GM23248 (cell line): ENCODE results near the gene KDM3B. TPM values are rescaled to one million over a fixed set of nuclear protein-coding genes. Genes with fewer than 3 reads are reported as not detected.

Source experiments
- DNase-seq: peaks from one replicate; pipeline ENCODE4 v3.0.0-alpha.2; 2015
- H2AFZ ChIP-seq: fragments of 200-600 bp; sonication (generic); 2 replicates; pipeline ENCODE4 v1.6.1; 2016; ENCODE audit warnings: antibody characterized with exemption
- H3F3A ChIP-seq: fragments of 200-600 bp; sonication (generic); 2 replicates; pipeline ENCODE4 v1.6.1; 2016; ENCODE audit warnings: mild to moderate bottlenecking, antibody characterized with exemption, mixed run types; ENCODE audit not compliant: insufficient read depth
- H3K27ac ChIP-seq: fragments of 200-600 bp; sonication (generic); 2 replicates; pipeline ENCODE4 v1.5.1; 2016; ENCODE audit warnings: mild to moderate bottlenecking
- H3K27me3 ChIP-seq: fragments of 200-600 bp; sonication (generic); replicated peaks from 2 replicates; pipeline ENCODE4 v1.6.1; 2016; ENCODE audit warnings: mild to moderate bottlenecking; ENCODE audit not compliant: insufficient read depth
- H3K36me3 ChIP-seq: fragments of 200-600 bp; sonication (generic); 2 replicates; pipeline ENCODE4 v1.6.1; 2016; ENCODE audit warnings: low read depth, mild to moderate bottlenecking
- H3K4me1 ChIP-seq: fragments of 200-600 bp; sonication (generic); 2 replicates; pipeline ENCODE4 v1.6.1; 2016; ENCODE audit warnings: mild to moderate bottlenecking; ENCODE audit not compliant: insufficient read depth
- H3K4me2 ChIP-seq: fragments of 200-600 bp; sonication (generic); one replicate; pipeline ENCODE4 v1.6.1; 2016; ENCODE audit warnings: mild to moderate bottlenecking; ENCODE audit not compliant: unreplicated experiment
- H3K4me3 ChIP-seq: fragments of 200-600 bp; sonication (generic); 2 replicates; pipeline ENCODE4 v1.5.1; 2016; ENCODE audit warnings: mild to moderate bottlenecking
- H3K79me2 ChIP-seq: fragments of 200-600 bp; sonication (generic); 2 replicates; pipeline ENCODE4 v1.6.1; 2016; ENCODE audit warnings: mild to moderate bottlenecking; ENCODE audit not compliant: insufficient read depth
- H3K9ac ChIP-seq: fragments of 200-600 bp; sonication (generic); 2 replicates; pipeline ENCODE4 v1.6.1; 2016; ENCODE audit warnings: mild to moderate bottlenecking
- H3K9me2 ChIP-seq: fragments of 200-600 bp; sonication (generic); 2 replicates; pipeline ENCODE4 v1.6.1; 2016; ENCODE audit warnings: mixed run types, mild to moderate bottlenecking, moderate library complexity; ENCODE audit not compliant: insufficient read depth
- H3K9me3 ChIP-seq: fragments of 200-600 bp; sonication (generic); one replicate; pipeline ENCODE4 v1.6.1; 2017; ENCODE audit warnings: low read depth
- H4K20me1 ChIP-seq: fragments of 200-600 bp; sonication (generic); 2 replicates; pipeline ENCODE4 v1.6.0; 2016; ENCODE audit not compliant: insufficient read depth
- EZH2 ChIP-seq: fragments of 200-600 bp; sonication (generic); IDR thresholded peaks from 2 replicates; pipeline ENCODE4 v1.6.1; 2018; ENCODE audit warnings: antibody characterized with exemption, mild to moderate bottlenecking; ENCODE audit not compliant: insufficient read depth, poor library complexity, severe bottlenecking
- EZH2phosphoT487 ChIP-seq: fragments of 200-600 bp; sonication (generic); IDR thresholded peaks from 2 replicates; pipeline ENCODE4 v1.6.1; 2018; ENCODE audit warnings: antibody characterized with exemption, moderate library complexity, mild to moderate bottlenecking, low read depth; ENCODE audit not compliant: insufficient read depth
- WGBS, 2 experiments: methylation state at CpG; one replicate each; pipeline ENCODE4 v1.1.6; 2015 to 2017; ENCODE audit warnings: low lambda C conversion rate in 2 of 2, low coverage in 1 of 2; ENCODE audit errors: missing lambda C conversion rate in 2 of 2; 5-methylcytosine and 5-hydroxymethylcytosine counted together
- in situ Hi-C: fragments of 300-500 bp; cut with MboI; formaldehyde crosslinking; loops from 2 replicates; pipeline ENCODE4 v1.15.0; 2020
- polyA plus RNA-seq: library from polyadenylated mRNA; unstranded; fragments of >200 nt; fragmentation: Nextera tagmentation; extraction: Ambion mirVana; gene quantifications from 2 replicates; pipeline ENCODE4 v1.2.1, GENCODE V29; 2016
- total RNA-seq: library from RNA; depleted of rRNA; stranded (reverse); fragments of >200 nt; shearing (Covaris generic); gene quantifications from 2 replicates; pipeline ENCODE4 v1.2.3, GENCODE V29; 2014

The KDM3B gene
- total and polyA plus RNA-seq, 2 experiments from 2014 or later, result 12.6 to 28.3 TPM

- in situ Hi-C loops, result no loop called here
- peak overlapping the region; percentile 77 for H3K27ac ChIP-seq
- H2AFZ ChIP-seq, result peak overlapping the region; percentile 78
- H3K4me1 ChIP-seq, result peaks cover 45% of the 10 kb centered on the region
- H4K20me1 ChIP-seq, result no peaks in the 10 kb centered on the region
- H3K79me2 ChIP-seq, result peaks cover 56% of the 10 kb centered on the region
- no peaks in the 10 kb centered on the region for H3K36me3 ChIP-seq
- DNase-seq, result peak; percentile 72
- H3K9ac ChIP-seq, result peak overlapping the region; percentile 96
- H3K27me3 ChIP-seq, result no peaks in the 10 kb centered on the region
- H3F3A ChIP-seq, result peaks cover 66% of the 10 kb centered on the region
- no peaks in the 10 kb centered on the region for H3K9me3 ChIP-seq
- 1% methylated on average over 10 to 11 of the region's 11 CpGs for WGBS, 2 experiments
- TF ChIP-seq EZH2 (no peak), EZH2phosphoT487 (no peak)
- H3K4me2 ChIP-seq, result peak overlapping the region; percentile 96
- H3K9me2 ChIP-seq, result no peaks in the 10 kb centered on the region
- peak overlapping the region; percentile 90 for H3K4me3 ChIP-seq
Measured at GRCh38 chr5:138353560-138354080, 1.1 kb downstream of the KDM3B start.

GRCh38 chr5:138354387-138354786 lies 1.9 kb downstream of the KDM3B start:
- Histone ChIP-seq H3K9ac (peak overlapping the region; percentile 96), H3K27me3 (no peaks in the 10 kb centered on the region), H4K20me1 (0 out of 2 replicates have a peak, but pooled peaks cover 3% of the 10 kb centered on the region), H3K4me3 (peak overlapping the region; percentile 90), H3K79me2 (peaks cover 63% of the 10 kb centered on the region), H3K9me3 (no peaks in the 10 kb centered on the region), H3K27ac (peak overlapping the region; percentile 77), H3K9me2 (no peaks in the 10 kb centered on the region), H3F3A (peaks cover 59% of the 10 kb centered on the region), H3K4me1 (peaks cover 44% of the 10 kb centered on the region), H3K4me2 (peak overlapping the region; percentile 96), H2AFZ (no peak overlapping the region), H3K36me3 (no peaks in the 10 kb centered on the region)
- in situ Hi-C loops, result no loop called here
- no peak for TF ChIP-seq EZH2phosphoT487
- no peak for TF ChIP-seq EZH2
- WGBS, 2 experiments, result 0 to 5% methylated on average over 5 of the region's 5 CpGs
- DNase-seq, result no peak

GRCh38 chr5:138354926-138355378 lies 2.5 kb downstream of the KDM3B start:
- Histone ChIP-seq H2AFZ (no peak overlapping the region), H3K36me3 (no peaks in the 10 kb centered on the region), H3F3A (peaks cover 54% of the 10 kb centered on the region), H3K4me1 (peaks cover 39% of the 10 kb centered on the region), H4K20me1 (0 out of 2 replicates have a peak, but pooled peaks cover 3% of the 10 kb centered on the region), H3K4me2 (peak overlapping the region; percentile 96), H3K27ac (peak overlapping the region; percentile 77), H3K79me2 (peaks cover 69% of the 10 kb centered on the region), H3K9me3 (no peaks in the 10 kb centered on the region), H3K4me3 (peak overlapping the region; percentile 90), H3K9me2 (no peaks in the 10 kb centered on the region), H3K9ac (peak overlapping the region; percentile 96), H3K27me3 (no peaks in the 10 kb centered on the region)
- TF ChIP-seq EZH2 (no peak), EZH2phosphoT487 (no peak)
- DNase-seq, result peak; percentile 89
- 9% methylated on average over 6 of the region's 6 CpGs for WGBS, 2 experiments
- in situ Hi-C loops, result no loop called here

DNA sequence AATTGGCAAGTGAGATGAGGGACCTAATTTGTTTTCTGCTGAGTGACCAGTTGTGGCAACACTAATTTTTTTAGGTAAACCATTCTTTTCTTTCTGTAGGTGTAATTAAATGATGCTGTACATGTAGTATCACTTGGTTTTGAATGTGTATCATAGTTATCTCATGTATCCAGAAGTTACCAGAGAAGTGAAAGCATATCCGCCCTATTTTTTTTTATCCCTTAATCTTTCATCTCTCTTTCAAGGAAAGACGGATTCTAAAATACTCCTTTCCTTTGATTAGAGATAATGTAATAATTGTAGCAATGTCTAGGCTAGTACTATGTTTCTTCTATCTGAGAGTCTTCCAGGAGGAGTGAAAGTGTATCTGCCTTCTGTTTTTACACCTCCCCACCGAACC lies 7.1 kb downstream of the KDM3B start:
- Histone ChIP-seq H3F3A (peaks cover 17% of the 10 kb centered on the region), H3K4me3 (no peak overlapping the region), H2AFZ (no peak overlapping the region), H3K27me3 (no peaks in the 10 kb centered on the region), H3K9me3 (no peaks in the 10 kb centered on the region), H3K27ac (no peak overlapping the region), H3K36me3 (no peaks in the 10 kb centered on the region), H3K9ac (no peak overlapping the region), H4K20me1 (0 out of 2 replicates have a peak, but pooled peaks cover 3% of the 10 kb centered on the region), H3K9me2 (no peaks in the 10 kb centered on the region), H3K4me2 (no peak overlapping the region), H3K4me1 (peaks cover 13% of the 10 kb centered on the region), H3K79me2 (peaks cover 100% of the 10 kb centered on the region)
- TF ChIP-seq EZH2 (no peak), EZH2phosphoT487 (no peak)
- in situ Hi-C loops, result no loop called here
- 84 to 87% methylated on average over 3 of the region's 3 CpGs for WGBS, 2 experiments
- DNase-seq, result no peak
